Measurements from ENCODE around the gene TIAM1. TPM values are rescaled to one million over a fixed set of nuclear protein-coding genes. Genes with fewer than 3 reads are reported as not detected.

The TIAM1 gene
- total and polyA plus RNA-seq, 2 of the 8 experiments (the other 6 are each of a cell fraction or from before 2014, with no cell fraction given) = 10.1 to 30.7 TPM

DNA sequence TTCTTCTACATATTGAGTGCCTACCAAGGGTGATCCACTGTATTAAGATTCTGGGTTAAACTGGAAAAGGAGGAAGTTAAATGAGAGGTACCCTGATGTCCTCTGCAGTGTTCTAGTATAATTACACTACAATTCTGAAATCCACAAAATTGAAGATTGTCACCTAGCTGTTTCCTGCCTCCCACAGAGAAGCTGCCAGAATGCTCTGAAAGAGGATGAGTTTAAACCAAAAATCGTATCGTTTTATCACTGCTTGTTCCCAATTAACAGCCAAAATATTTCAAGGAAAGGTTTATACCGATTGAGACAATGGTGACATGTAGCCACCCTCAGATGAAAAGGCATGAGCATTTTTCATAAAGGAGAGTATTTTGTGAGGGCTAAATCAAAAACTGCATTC, 28.0 kb downstream of the TIAM1 start (continued):
- no peak for TF ChIP-seq CBX8 (IDR thresholded peaks at IDR 0.05; ENCODE audit: borderline replicate concordance, low read depth, low read length)
- TF ChIP-seq HDAC2 (IDR thresholded peaks at IDR 0.05; ENCODE audit: borderline replicate concordance in 1 of 2, low read depth in 2 of 2, low read length in 2 of 2) = no peak
- TF ChIP-seq, protein P1, sequence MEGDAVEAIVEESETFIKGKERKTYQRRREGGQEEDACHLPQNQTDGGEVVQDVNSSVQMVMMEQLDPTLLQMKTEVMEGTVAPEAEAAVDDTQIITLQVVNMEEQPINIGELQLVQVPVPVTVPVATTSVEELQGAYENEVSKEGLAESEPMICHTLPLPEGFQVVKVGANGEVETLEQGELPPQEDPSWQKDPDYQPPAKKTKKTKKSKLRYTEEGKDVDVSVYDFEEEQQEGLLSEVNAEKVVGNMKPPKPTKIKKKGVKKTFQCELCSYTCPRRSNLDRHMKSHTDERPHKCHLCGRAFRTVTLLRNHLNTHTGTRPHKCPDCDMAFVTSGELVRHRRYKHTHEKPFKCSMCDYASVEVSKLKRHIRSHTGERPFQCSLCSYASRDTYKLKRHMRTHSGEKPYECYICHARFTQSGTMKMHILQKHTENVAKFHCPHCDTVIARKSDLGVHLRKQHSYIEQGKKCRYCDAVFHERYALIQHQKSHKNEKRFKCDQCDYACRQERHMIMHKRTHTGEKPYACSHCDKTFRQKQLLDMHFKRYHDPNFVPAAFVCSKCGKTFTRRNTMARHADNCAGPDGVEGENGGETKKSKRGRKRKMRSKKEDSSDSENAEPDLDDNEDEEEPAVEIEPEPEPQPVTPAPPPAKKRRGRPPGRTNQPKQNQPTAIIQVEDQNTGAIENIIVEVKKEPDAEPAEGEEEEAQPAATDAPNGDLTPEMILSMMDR (IDR thresholded peaks at IDR 0.05; ENCODE audit: control extremely low read depth in 1 of 3, insufficient read depth in 1 of 3, low read depth in 1 of 3, low read length in 3 of 3) = no peak
- no peak for TF ChIP-seq POLR2A (IDR thresholded peaks at IDR 0.05; ENCODE audit: control extremely low read depth in 1 of 2, low read depth in 2 of 2, low read length in 2 of 2)
- TF ChIP-seq, protein P2, sequence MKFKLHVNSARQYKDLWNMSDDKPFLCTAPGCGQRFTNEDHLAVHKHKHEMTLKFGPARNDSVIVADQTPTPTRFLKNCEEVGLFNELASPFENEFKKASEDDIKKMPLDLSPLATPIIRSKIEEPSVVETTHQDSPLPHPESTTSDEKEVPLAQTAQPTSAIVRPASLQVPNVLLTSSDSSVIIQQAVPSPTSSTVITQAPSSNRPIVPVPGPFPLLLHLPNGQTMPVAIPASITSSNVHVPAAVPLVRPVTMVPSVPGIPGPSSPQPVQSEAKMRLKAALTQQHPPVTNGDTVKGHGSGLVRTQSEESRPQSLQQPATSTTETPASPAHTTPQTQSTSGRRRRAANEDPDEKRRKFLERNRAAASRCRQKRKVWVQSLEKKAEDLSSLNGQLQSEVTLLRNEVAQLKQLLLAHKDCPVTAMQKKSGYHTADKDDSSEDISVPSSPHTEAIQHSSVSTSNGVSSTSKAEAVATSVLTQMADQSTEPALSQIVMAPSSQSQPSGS (IDR thresholded peaks at IDR 0.05; ENCODE audit: low read length) = no peak
- no peak for TF ChIP-seq SP2 (IDR thresholded peaks at IDR 0.05; ENCODE audit: low read length)
